Astrocyte (in vitro differentiated cells and primary cell): ENCODE measurements around the gene RD3L.

Source experiments
- CTCF ChIP-seq: IDR thresholded peaks from 2 replicates; pipeline ENCODE4 v1.5.1; 2011; ENCODE audit warnings: low read depth, mild to moderate bottlenecking, inconsistent platforms, low read length, moderate library complexity; ENCODE audit not compliant: insufficient read depth
- EZH2 ChIP-seq: IDR thresholded peaks from 2 replicates; pipeline ENCODE4 v1.6.1; 2012; ENCODE audit warnings: mild to moderate bottlenecking, low read length, inconsistent platforms; ENCODE audit not compliant: insufficient read depth

- TF ChIP-seq CTCF (no peak), EZH2 (no peak)
Measured at GRCh38 chr14:103948442-103948841, 6.1 kb upstream of the RD3L start.
